SHP77 treated with DMSO at 0.1 percent for 48 hours (cell line): ENCODE results near the gene FBXW12.
A peak's percentile ranks its signal among the peaks of the same experiment; 100 is the strongest.
"Not testable (repeated sequence)": the region's sequence is repeated elsewhere in the genome, so short reads cannot be mapped to it uniquely, and the experiment has no call there.

Experiments
- DNase-seq: peaks from one replicate; lab custom pipeline; 2025; lab: John Stamatoyannopoulos, UW

Gene FBXW12, protein sequence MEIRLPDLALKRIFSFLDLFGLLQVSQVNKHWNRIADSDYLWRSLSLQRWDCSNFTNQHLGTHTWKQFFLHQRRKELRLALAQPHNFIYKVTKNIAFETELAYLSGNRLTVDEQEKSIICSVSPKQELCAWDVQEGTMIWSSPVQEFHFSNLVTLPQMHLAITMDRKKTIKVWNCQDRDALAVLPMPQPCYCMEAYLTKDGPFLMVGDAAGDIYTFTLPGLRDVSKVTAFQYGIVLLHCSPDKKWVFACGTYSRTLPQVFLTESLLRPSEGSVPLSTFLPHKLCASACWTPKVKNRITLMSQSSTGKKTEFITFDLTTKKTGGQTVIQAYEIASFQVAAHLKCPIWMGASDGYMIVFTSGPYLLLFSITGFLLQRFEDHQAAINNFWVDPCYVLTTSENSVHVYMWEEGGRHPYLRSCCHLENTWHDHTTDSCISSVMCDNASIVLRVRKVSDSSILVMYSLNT

DNA sequence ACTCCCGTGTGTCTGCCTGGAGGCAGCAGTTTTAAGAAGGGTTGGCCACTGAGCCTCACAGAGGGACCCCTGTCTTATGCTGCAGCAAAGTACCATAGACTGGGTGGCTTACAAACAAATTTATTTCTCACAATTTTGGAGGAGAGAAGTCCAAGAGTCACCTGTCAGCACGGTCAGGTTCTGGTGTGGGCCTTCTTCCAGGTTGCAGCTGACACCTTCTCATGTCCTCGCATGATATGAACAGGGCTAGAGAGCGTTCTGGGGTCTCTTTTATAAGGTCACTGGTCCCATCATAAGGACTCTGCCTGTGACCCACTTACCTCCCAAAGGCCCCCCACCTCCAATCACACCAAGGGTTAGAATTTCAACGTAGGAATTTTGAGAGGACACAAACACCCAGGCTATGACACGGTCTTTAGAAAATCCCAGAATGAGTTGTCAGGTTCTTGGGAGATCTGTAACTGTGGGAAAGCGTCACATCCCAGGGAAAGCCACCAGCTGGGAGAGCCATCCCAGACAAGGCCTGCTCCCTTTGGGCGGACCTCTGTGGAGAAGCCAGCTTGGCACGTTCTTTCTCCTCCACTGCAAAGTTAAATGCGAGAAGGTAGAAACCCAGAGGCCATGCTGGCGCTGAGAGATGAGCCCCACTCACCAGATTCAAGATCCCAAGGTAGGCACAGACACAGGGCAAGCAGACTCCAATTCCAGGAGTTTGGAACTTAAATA lies at the start of gene FBXW12:
Gene FBXW12, plus strand, starts transcription at position 569 of the 726 bp plus-strand sequence. CDS start 549 bp downstream, outside the sequence.
- DNase-seq: no peak

DNA sequence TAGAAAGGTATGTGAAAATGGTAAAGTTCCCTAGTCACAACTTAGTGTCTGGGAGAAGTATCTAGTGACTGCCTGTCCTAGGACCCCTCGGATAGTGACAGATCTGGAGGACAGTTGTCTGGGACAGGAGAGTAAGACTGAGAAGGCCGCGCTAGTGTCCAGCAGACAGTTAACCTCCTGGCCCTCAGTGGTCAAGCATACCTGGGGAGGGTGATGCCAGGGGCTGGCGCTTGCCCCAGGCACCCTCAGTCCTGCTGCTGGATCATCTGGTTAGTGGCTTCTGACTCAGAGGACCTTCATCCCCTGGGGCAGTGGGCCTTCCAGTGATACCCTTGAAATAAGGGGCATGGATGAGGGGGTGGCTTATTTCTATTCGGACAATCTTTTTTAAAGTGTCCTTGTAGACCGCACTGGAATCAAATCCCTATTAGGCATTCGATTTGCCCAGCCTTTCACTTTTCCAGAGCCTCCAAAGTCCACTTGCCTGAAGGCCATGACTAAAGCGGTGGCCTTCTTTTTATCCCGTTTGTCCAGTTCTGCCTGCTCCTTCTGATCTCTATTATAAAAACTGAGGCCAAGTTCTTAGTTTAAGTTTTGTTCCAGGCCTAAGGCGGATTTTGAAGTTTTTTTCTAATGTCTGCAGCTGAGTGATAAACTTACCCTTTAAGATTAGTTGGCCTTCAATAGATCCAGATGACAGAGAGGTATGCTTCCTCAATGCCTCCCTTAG lies 40.1 kb upstream of the FBXW12 start:
- not testable (repeated sequence) for DNase-seq

DNA sequence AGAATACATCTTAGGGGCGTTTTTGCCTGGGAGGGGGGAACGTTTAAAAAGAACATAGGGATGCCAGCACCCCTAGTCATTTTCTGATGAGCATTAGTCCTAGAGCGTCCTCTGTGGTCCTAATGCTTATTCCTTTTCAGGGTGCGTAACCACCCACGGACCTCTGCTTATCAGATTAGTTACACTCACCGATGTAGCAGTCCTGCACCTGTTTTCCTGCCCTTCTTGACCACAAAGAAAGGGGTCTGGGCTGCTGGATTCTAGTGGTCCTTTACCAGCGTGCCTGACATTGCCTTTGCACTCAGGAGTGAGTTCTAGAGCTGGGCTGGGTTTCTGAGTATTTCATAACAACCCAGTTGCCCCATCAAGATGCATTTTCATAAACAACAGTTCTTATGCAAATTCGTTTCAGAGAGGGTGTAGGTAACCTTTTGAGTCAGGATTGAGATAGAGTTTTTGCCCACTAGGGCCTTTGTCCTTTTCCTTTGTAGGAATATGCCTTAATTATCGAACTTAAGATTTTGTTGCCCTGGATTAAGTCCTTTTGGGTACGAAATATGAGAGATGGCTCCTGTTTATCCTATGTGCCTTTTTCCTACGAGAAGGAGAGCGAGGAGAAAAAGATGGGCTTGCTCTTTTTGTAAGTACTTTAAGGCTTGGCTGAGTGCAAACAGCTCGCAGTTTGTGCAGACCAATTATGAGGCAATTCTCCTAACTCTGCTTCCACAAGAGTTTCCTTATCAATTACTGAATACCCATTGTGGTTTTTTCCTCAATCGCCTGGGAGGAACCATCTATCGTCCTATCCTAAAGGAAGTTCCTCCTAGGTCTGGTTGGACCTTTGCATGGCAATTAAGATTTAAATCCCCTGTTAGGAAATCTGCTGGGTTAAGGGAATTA lies 38.4 kb upstream of the FBXW12 start, which contains the start of gene SPINK8:
Gene SPINK8, minus strand, starts transcription at position 316 of the 900 bp plus-strand sequence. CDS start 5,320 bp downstream, outside the sequence.
- DNase-seq: not testable (repeated sequence)

DNA sequence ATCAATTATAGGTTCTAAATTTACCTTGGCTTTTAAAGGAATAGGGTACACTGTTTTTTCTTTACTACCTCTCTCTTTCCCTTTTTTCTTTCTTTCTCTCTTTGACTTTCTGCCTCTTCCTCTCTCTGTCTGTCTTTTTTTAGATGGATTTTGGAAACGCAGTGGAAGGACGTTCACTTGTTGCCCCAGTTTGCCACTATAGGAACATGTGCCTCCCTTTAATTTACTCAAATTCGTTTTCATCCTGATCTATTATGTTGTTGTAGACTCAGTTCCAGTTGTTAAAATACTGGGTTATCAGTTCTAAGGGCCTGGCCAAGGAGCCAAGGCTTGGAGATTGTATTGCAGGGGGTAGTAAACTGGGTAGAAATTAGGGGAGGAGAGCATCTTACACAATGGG lies 37.4 kb upstream of the FBXW12 start:
- DNase-seq: no peak

DNA sequence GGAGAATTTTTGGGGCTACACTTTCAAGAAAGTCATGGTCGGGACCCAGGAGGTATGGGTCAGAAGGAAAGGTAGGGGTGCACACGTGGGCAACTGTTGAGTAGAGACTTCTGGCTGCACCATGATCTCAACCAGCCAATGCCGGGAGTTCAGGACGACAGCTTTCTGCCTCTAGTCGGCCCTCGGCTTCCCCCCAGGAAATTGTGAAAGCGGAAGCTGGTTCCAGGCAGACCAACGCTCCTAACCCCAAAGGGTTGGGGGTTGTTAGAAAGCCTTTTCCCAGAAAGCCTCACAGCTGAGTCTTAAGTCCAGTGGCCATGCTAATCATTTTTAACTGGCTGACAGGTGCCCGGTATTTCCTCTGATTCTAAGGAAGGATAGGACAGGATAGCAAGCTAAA lies 36.7 kb upstream of the FBXW12 start:
- not testable (repeated sequence) for DNase-seq

DNA sequence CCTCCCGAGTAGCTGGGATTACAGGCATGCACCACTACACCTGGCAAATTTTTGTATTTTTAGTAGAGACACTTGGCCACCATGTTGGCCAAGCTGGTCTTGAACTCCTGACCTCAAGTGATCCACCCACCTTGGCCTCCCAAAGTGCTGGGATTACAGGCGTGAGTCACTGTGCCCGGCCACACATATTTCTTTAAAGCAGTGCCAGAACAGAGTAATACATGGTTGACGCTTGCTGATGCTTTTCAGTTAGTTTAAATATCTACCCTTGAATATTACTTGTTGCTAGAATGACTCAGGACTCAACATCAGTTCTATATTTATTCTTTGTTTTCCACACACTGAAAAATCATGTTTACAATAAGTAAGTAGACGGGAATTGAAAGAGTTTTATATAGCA lies 34.5 kb upstream of the FBXW12 start:
- DNase-seq: not testable (repeated sequence)

DNA sequence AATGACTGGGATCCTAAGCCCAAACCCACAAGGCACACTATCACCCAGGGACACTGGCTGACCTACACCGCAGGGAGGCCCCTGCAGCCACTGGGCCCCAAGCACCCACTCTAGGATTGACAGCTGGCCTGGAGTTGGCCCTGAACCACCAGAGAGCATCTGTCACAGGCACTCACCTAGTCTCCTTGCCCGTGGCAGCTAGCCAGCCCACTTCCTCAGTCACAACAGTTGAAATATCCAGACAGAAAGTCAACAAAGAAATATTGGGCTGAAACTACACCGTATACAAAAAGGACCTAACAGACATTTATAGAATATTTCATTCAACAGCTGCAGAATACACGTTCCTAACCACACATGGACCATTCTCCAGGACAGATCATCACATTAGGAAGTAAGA lies 33.4 kb upstream of the FBXW12 start:
- DNase-seq: no peak

DNA sequence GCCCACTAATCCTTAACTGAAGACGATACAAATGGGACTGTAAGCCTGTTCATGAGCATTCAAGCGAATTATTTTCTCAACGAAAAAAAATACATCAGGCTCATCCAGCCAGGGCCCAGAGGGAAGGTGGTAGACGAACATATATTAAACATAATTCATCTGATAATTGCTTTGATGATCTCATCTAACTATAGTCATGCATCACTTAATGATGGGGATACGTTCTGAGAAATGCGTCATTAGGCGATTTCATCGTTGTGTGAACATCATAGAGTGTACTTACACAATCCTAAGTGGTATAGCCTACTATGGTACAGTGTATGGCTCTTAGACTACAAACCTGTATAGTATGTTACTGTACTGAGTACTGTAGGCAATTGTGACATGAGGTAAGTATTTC lies 28.6 kb upstream of the FBXW12 start:
- DNase-seq: no peak

DNA sequence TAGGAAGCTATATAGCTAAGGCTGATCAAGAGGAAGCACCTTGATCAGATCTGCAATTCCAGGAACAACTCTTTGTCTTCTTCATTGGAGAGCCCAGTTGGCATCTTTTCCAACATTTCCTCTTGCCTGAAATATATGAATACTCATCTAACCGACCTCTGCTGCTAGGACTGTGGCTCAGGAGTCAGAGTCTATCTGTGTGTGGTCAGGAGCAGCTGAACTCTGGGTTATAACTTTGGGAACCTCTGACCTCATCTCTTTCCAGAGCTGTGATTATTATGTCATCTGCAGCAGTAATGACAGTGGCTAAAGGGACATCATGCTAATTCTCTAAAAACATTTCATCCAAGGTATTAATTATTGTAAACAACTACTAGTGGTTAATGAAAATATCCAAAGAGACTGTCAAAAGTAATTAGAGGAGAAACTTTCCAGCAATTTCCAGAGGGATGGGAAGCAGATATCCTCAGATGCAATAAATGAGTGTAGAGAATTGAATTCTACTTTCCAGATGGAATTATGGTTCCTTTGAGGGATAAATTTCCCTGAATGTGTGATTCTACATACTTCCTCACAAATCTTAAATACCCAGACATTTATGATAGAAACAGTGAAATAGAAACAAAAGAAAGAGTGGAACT lies 27.0 kb upstream of the FBXW12 start:
- no peak for DNase-seq

DNA sequence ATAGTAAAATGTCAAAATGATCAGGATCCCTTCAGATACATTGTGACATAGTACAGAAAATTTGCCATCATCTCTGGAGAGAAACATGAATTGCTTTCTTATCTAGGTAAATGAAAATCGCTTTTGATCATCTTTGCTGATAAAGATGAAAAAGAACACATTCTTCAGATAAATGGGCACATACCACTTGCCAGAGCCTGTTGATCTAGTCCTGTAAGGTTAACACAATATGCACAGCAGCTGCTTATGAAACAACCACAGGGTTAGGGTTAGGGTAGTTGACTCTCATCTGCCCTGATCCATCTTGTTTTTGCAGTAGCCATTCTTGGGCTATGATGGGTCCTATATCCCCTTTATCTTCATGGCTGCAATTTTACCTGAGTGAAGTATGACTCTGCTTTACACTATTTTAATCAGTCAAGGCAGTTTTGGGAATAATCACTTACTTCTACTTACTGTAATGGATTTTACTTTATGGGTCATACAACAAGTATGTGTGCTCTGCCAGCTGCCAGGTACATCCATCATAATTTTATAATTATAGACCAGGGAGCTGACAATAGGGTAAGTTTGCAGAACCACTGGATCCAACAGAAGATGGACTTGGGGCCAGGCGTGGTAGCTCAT lies 26.0 kb upstream of the FBXW12 start:
- DNase-seq: no peak

DNA sequence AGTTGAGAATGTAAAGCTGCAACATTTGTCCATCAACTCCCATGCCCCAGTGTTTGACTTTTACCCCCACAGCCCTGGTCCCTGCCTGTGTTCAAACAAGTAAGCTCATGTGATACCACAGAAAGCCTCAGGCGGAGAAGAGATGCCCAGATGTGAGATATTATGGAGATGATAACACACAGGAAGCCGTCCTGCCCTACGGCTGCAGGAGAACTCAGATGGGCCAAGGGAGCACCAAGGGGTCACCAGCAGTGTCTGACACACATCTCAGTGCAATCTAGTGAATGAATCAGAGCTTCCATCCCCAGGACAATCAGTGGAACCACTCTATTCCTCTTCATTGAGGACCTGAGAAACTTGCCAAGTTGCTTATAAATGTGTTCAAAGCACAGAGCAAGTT lies 24.5 kb upstream of the FBXW12 start:
- DNase-seq: no peak

DNA sequence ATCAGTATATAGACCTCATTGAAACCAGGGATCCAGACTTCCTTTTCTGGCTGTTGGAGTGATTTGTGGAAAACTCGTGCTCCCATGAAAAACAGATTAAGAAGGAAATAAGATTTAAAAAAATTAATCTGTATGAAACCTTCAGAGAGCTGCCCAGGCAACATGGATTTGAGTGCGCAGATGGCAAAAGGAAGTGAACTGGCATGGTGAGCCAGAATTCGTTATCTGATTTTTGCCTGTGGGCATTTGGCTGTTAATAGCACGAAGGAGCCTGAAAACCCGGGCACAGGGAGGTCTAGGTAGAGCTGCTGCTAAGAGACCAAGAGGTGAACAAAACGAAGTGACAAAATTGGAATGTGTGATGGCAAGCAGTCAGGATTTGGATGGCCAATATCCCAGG lies 19.5 kb upstream of the FBXW12 start:
- no peak for DNase-seq

DNA sequence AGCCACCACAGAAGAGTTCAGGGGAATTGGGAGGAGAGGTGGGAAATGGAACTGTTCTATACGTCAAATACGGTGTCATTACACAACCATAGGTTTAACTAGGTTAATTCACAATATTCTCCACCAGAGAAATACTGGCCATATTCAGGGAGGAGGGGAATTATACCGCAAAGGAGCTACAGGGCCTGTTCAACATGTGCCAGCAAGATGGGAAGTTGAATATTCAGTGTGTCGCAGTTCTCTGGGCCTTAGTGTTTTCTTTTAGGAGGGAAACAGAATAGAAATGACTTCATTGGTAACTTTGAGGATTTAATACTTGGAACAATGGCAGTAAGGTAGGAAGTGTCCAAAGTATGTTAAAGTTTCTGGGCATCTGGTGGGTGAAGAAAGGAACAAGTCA lies 18.0 kb upstream of the FBXW12 start:
- DNase-seq: no peak

DNA sequence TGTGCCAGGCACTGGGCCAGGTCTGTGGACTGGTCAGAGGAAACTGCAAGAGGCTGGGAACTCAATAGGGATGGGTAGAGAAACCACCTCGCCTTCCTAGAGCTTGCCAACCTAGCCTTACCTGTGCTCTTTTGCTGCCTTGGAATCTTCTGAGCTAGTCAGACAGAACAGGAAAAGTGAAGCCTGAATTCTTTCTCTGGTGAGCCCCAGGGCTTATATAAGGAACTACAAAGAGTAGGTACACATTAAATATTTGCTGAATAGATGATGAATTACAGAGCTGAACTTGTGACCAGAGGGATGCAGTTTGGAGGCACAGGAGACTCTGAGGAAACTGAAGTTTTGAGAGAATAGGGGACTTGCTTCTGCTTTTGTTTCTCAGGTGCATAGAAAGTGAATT lies 15.6 kb upstream of the FBXW12 start:
- DNase-seq: no peak

DNA sequence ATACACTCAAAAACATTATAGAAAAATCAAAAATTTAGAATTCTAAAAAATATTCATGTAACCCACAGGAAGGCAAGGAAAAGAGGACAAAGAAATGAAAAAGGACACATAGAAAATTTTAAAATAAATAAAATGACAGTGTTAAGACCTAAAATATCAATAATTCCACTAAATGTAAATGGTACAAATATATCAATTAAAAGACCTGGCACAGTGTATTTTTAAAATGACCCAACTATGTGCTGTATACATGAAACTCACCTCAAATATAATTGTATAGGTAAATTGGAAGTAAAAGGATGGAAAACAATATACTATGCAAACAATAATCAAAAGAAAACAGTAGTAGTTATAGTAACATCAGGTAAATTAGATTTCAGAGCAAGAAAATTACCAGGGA lies 10.1 kb upstream of the FBXW12 start:
- no peak for DNase-seq

DNA sequence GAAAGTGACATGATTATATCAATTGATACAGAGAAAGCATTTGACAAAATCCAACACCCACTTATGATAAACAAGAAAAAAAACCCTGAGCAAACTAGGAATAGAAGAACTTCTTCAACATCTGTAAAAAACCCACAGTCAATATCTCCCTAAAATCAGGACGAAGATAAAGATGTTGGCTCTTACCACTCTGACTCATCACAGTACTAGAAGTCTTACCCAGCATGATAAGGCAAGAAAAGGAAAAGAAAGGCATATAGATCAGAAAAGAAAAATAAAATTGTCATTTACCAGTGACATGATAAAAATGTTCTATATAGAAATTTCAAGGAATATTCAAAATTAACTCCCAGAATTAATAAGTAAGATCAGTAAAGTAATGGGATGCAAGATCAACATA lies 7.2 kb upstream of the FBXW12 start:
- no peak for DNase-seq

DNA sequence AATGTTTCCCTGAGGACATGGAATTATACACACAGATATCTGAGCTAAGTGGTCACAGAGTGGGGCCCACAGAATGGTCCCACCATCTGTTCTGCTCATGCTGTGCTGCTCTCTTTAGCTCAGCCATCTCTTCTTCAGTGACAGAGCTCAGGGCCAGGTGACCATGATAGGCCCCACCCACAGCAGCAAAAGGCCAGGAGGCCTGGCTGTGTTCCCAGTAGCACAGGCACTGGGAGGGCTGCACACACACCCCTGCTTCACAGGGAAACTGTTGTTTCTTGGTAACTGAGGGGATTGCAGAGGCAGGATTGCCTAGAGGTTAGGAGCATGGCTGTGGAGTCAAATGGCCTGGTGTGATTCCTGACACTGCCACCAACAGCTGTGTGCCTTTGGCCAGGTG lies 4.8 kb upstream of the FBXW12 start:
- DNase-seq: peak; percentile 28

DNA sequence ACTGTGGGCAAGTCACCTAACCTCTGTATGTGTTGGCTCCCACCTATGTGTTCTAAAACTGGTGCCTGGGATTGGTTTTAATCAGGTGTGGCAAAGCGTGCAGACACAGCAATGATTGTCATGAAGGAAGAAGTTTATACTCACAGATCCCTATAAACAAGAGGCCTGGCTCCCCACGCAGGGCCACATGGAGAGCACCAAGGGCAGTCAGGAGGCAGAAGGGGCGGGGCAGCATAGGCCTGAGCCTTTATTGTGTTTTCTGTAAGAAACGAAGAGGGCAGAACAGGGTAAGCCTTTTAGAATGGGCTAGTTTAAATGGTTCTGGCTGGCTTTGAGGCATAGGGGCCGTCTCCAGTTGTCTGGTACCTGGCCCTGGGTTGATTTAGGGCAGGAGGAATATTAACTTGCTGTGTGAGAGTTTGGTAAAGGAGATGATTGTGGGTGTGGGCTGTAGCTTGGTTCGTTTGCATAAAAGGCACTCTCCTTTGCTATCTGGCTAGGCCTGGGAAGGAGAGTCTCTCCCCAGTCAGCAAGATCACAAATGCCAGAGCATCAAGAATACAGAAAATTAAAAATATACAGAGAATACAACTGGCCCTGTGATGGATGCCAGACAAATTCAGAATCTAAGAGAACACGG lies 2.2 kb upstream of the FBXW12 start:
- no peak for DNase-seq

DNA sequence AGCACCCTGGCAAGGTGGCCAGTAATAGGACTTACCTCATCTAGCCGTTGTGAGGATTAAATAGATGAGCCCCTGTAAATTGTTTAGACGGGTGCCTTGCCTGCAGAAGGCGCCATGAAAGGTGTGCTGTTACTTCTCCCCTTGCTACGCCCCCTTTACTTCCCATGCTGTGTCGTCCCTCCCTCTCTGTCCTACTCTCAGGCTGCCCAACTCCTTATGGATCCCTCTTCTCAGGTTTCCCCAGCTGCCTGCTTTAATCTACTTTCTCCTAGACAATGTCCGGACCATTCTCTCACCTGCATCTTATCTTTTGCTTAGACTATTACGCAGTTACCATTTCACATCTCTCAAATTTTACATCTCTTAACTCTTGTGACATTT lies 1.7 kb upstream of the FBXW12 start:
- DNase-seq: no peak

DNA sequence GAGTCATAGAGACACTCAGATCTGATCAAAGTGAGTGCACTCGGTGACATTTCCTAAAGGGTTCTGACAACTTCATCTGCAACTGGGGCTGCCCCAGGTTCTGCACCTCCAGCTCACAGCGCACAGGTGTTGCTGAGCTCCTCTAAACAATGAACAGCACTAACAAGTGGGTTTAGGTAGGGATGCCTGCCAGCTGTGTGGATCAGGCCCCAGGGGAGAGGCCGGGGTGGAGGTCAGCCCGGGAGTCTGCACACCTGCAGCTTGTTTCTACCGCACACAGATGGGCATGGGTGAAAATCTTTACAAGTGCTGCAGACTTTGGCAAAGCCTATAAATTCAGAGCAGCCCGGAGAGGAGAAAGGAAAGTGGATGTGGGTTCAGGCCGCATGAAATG lies 355 bp downstream of the FBXW12 start:
- no peak for DNase-seq
